Renal cortical epithelial cell (primary cell): Measurements from ENCODE around the gene HOXB4. TPM values are rescaled to one million over a fixed set of nuclear protein-coding genes. Genes with fewer than 3 reads are reported as not detected.

Source experiments
- DNase-seq: peaks from one replicate; pipeline ENCODE4 v3.0.0-alpha.2; 2011; ENCODE audit warnings: low read depth
- total RNA-seq: library from RNA; depleted of rRNA; stranded (reverse); fragments of >200 nt; gene quantifications from 2 replicates; pipeline ENCODE4 v1.2.3, GENCODE V29; 2014

HOXB4 gene
- total RNA-seq, 1 donor from 2014 or later: 8.7 TPM

DNA sequence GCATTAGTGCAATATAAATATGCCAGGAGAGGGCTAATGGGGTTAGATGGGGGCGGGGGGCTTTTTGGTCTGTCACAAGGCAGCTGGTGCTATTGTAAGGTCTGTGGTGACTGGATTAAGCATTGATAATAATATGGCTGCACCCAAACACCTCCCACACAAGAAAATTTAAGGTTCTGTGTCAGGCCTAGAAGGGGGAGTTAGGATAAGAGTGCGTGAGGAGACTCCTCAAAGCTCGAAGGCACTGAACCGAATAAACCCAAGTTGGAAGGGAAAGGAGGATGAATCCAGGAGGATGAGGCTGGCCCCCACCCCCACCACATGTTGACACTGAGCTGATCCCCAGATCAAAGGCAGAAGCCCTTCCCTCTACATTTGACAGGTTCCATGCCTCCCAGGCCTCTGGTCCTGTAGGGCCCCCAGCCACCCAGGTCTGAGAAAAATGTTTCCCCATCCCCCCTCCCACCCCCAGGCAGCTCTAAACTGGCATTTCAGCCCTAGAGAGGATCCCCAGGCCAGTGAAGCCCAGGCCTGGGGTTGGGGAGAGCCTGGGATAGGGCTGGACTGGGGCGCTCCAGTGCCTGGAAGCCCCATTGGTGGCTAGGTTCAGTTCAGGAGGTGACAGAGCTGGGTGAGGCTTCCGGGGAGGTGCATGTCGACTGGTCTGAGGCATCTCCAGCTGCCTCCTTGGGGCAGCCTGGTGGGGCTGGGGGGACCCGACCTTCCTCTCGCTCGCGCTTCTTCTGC is 49.0 kb downstream of the HOXB4 start:
- DNase-seq: no peak

- DNase-seq: no peak
Observed at GRCh38 chr17:48528153-48528935, 49.8 kb downstream of the HOXB4 start.

DNA sequence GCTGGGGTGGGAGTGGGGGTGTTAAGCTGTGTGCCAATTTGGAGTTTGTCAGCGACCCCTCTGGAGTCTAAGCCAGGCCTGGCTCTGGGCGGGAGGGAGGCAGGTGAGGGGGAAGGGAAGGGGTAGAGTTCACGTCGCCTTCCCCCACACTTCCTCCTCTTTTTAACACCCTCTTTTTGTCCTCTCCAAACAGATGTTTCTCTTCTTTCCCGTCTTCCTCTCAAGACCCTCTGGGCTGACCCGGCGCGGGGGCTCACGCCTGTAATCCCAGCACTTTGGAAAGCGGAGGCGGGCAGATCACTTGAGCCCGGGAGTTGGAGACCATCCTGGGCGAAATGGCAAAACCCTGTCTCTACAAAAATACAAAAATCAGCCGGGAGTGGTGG is 50.6 kb downstream of the HOXB4 start:
- DNase-seq: no peak

GRCh38 chr17:48526608-48527546 is 51.3 kb downstream of the HOXB4 start:
- no peak for DNase-seq

Other genes starting within 250 kb of the HOXB4 start
- 11.9 and 15.6 TPM in 2 replicates for gene SKAP1, start 148.1 kb downstream of the HOXB4 start, total RNA-seq
- gene HOXB1, start 47.3 kb downstream of the HOXB4 start, total RNA-seq: not detected in 2 replicates
- gene HOXB2, start 33.2 kb downstream of the HOXB4 start, total RNA-seq: 17.4 and 23.7 TPM in 2 replicates
- gene HOXB3, start 11.9 kb upstream of the HOXB4 start, total RNA-seq: 8.0 and 36.2 TPM in 2 replicates
- gene HOXB5, start 15.4 kb upstream of the HOXB4 start, total RNA-seq: 0.35 and 2.4 TPM in 2 replicates
- 16.3 and 56.2 TPM in 2 replicates for gene HOXB6, start 26.6 kb upstream of the HOXB4 start, total RNA-seq
- gene HOXB7, start 32.7 kb upstream of the HOXB4 start, total RNA-seq: 23.2 and 24.0 TPM in 2 replicates
- 8.3 and 65.8 TPM in 2 replicates for gene HOXB8, start 36.9 kb upstream of the HOXB4 start, total RNA-seq
- gene HOXB9, start 48.0 kb upstream of the HOXB4 start, total RNA-seq: 17.5 and 49.2 TPM in 2 replicates
- gene PRAC1, start 144.2 kb upstream of the HOXB4 start, total RNA-seq: not detected in 2 replicates
- gene PRAC2, start 144.8 kb upstream of the HOXB4 start, total RNA-seq: not detected in 2 replicates
- gene HOXB13, start 150.4 kb upstream of the HOXB4 start, total RNA-seq: 0.10 TPM in 1 of 2 replicates, not detected in the other
- gene TTLL6, start 238.9 kb upstream of the HOXB4 start, total RNA-seq: 0.35 and 0.45 TPM in 2 replicates